ENCODE measurements around the gene COPZ2.

DNA sequence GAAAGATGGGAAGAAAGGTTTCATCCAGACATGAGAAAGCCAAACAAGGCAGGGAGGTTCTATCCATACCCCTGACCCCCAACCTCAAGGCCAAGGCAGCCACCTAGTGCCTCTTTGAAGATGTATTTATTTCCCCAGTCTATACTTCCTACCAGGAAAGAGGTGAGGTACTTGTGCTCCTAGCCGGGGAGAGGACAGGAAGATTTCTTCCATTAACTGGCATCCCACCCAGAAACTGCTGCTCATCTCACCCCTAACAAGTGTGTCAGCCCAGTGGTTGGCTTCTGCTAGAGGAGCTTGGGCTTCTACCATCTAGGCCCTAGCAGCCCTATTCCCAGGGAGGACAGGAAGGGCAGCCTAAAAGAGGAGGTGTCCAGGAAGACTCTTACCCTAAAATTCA, 8.9 kb downstream of the COPZ2 start:
- TF ChIP-seq, protein P1, sequence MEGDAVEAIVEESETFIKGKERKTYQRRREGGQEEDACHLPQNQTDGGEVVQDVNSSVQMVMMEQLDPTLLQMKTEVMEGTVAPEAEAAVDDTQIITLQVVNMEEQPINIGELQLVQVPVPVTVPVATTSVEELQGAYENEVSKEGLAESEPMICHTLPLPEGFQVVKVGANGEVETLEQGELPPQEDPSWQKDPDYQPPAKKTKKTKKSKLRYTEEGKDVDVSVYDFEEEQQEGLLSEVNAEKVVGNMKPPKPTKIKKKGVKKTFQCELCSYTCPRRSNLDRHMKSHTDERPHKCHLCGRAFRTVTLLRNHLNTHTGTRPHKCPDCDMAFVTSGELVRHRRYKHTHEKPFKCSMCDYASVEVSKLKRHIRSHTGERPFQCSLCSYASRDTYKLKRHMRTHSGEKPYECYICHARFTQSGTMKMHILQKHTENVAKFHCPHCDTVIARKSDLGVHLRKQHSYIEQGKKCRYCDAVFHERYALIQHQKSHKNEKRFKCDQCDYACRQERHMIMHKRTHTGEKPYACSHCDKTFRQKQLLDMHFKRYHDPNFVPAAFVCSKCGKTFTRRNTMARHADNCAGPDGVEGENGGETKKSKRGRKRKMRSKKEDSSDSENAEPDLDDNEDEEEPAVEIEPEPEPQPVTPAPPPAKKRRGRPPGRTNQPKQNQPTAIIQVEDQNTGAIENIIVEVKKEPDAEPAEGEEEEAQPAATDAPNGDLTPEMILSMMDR (IDR thresholded peaks at IDR 0.05), result no peak
- no peak for TF ChIP-seq POLR2A (IDR thresholded peaks at IDR 0.05; ENCODE audit: low read depth)
- TF ChIP-seq POLR2AphosphoS5 (IDR thresholded peaks at IDR 0.05), result no peak
- TF ChIP-seq EP300 (IDR thresholded peaks at IDR 0.05), result no peak
